GM21515 (cell line): ENCODE measurements around the gene ANAPC2.

ENCODE experiments used
- ATAC-seq: cut with Tn5 transposase; IDR thresholded peaks from one replicate; pipeline ENCODE4 v1.9.1; 2021; ENCODE audit not compliant: unreplicated experiment

ANAPC2 gene

GRCh38 chr9:137130176-137130755 is 58.1 kb downstream of the ANAPC2 start:
- peak; percentile 17 for ATAC-seq

- peak; percentile 76 for ATAC-seq
Measured at GRCh38 chr9:137129456-137130175, 58.7 kb downstream of the ANAPC2 start.

DNA sequence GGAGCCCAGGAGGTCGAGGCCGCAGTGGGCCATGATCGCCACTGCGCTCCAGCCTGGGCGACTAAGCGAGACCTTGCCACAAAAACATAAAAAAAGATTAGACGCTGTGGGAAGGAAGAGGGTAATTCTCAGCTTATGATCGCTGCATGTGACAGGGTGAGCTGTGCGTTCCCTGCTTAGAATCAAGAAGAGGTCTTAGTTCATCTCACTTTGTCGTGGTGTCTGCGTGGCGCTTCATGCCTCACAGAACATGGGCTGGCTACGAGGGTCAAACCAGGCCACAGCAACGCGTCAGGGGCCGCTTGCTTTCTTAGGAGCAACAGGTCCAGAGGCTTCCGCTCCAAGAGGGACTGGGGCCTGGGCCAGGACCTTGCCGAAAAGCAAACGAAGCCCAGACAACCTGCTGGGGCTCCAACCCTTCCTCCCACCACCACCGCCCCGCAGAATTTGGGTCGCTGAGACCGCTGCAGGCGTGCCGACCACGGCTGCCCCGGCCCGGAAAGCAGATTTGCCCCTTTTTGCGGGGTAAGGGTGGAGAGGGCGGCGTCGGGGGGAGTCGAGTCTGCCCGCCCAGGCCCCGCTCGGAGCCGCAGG is 59.4 kb downstream of the ANAPC2 start:
- peak; percentile 2 for ATAC-seq

DNA sequence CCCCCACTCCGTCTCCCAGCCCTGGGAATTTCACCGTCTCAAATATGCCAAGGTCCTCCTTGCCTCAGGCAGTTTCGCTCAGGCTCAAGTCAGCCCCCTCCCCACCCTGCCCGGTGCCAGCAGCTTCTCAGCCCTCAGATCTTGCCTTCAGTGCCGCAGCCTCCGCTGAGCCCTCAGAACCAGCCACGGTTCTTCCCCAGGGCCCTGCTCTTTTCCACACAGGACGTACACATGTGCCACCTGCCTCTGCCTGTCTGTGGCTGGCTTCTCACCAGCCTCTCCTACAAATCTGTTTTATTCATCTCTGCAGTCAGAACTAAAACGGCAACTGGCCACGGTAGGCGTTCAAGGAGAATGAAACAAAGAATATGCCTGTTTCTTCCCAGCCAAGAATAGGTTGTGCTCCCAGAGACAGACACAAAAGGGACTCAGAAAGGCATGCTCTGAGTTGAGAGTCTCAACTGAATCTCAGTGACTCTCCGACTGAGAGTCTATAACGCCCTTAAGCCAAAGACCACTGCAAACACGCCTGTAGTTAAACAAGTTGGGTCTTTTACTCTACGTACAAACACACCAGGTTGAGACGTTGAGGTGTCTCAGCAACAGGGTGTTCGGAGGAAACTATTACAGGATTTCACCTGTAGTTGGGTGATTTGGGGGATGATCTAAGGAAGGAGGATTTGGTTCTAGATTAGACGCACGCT is 60.0 kb downstream of the ANAPC2 start:
- ATAC-seq: no peak

GRCh38 chr9:137127301-137128157 is 60.8 kb downstream of the ANAPC2 start:
- no peak for ATAC-seq

DNA sequence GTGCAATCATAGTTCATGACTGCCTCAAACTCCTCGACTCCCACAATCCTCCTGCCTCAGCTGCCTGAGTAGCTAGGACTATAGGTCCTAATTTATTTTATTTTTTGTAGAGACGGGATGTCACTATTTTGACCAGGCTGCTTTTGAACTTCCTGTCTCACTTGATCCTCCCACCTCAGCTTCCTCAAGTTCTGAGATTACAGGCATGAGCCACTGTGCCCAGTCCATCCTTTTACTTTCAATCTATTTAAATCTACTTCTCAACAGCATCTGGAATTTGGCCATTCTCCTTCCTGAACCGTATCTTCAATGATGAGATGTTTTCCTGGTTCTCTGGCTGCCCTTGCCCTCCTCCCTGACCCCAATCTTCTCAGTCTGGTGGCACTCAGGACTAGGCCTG is 61.6 kb downstream of the ANAPC2 start:
- no peak for ATAC-seq
